Body of pancreas (tissue), 4 donors: ENCODE data around the gene MYL12B.

Source experiments
- CTCF ChIP-seq, 7 experiments: fragments of 450-650 bp in 4 of 7; fragments of 200-600 bp in 3 of 7; sonication (generic) in 3 of 7; IDR thresholded peaks; one replicate each; pipeline ENCODE4 v1.5.1; 2016 to 2019; ENCODE audit warnings: antibody characterized with exemption in 7 of 7
- POLR2A ChIP-seq, 3 donors: fragments of 450-650 bp; IDR thresholded peaks; one replicate each; pipeline ENCODE4 v1.6.1; 2016; ENCODE audit warnings: antibody characterized with exemption in 3 of 3, mild to moderate bottlenecking in 2 of 3

GRCh38 chr18:3250237-3251107, 11.5 kb upstream of the MYL12B start:
- TF ChIP-seq CTCF (IDR thresholded peaks at IDR 0.05) (no peak), POLR2A (IDR thresholded peaks at IDR 0.05) (no peak)
